NB4 (cell line): ENCODE data around the gene DPYSL4.

Experiments used
- DNase-seq: peaks from one replicate; pipeline ENCODE4 v3.0.0; 2010; ENCODE audit warnings: low read depth
- H3K4me3 ChIP-seq: one replicate; pipeline ENCODE4 v1.5.1; 2011; ENCODE audit warnings: mild to moderate bottlenecking, low read depth, low read length, moderate library complexity
- CTCF ChIP-seq: IDR thresholded peaks from one replicate; pipeline ENCODE4 v1.5.1; 2012; ENCODE audit warnings: low read depth, low read length
- MYC ChIP-seq: IDR thresholded peaks from 2 replicates; pipeline ENCODE4 v1.6.1; 2011; ENCODE audit warnings: low read depth, low read length
- POLR2A ChIP-seq: IDR thresholded peaks from 2 replicates; pipeline ENCODE4 v1.6.1; 2011; ENCODE audit warnings: mild to moderate bottlenecking; ENCODE audit not compliant: insufficient read length; ENCODE audit errors: extremely low read depth
- TF ChIP-seq, protein P1 (sequence below): IDR thresholded peaks from 2 replicates; pipeline ENCODE4 v1.6.1; 2011; ENCODE audit warnings: low read depth, low read length

Gene DPYSL4

DNA sequence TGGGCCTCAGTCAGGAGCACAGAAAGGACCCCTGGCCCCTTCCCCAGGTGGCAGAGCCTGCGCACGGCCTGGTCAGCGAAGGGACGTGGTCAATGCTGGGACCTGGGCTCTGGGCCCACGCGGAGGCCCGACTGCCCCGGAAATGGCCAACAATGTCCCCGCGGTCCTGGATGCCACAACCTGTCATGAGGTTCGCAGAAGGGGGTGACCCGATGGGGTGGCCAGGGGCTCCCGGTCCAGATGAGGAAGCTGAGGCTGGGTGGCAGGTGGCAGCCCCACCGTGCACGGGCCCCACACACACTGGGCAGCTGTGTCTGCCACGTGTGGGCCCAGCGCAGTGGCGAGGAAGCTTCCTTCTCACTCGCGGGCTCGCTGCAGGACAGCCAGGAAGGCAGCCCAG lies 49.4 kb downstream of the DPYSL4 start:
- DNase-seq = no peak
- no peak overlapping the region for H3K4me3 ChIP-seq
- TF ChIP-seq CTCF (no peak), POLR2A (no peak), MYC (no peak)
- TF ChIP-seq, protein P1, sequence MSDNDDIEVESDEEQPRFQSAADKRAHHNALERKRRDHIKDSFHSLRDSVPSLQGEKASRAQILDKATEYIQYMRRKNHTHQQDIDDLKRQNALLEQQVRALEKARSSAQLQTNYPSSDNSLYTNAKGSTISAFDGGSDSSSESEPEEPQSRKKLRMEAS = no peak

- H3K4me3 ChIP-seq = no peak overlapping the region
- TF ChIP-seq MYC (no peak), POLR2A (no peak)
- TF ChIP-seq, protein P1 = no peak
- no peak for DNase-seq
Measured at GRCh38 chr10:132236881-132237280, 50.1 kb downstream of the DPYSL4 start.

DNA sequence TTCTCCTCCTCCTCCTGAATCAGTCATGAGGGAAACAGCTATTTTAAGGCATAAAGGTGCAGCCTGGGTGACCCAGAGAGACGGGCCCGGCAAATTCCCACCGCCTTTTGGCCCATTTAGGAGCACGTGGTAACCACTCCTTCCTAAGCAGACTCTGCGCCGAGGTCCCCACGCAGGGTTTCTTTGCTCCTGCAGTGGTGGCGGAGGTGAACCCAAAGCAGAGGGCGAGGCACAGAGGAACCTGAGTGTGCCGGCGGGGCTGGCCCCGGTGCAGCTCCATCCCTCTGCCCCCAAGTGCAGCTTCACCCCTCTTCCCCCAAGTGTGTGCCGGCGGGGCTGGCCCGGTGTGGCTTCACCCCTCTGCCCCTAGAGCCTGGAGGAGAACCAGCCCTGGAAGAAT lies 50.6 kb downstream of the DPYSL4 start:
- DNase-seq = no peak
- TF ChIP-seq MYC (no peak), POLR2A (no peak), CTCF (no peak)
- TF ChIP-seq, protein P1 = no peak
- no peak overlapping the region for H3K4me3 ChIP-seq

DNA sequence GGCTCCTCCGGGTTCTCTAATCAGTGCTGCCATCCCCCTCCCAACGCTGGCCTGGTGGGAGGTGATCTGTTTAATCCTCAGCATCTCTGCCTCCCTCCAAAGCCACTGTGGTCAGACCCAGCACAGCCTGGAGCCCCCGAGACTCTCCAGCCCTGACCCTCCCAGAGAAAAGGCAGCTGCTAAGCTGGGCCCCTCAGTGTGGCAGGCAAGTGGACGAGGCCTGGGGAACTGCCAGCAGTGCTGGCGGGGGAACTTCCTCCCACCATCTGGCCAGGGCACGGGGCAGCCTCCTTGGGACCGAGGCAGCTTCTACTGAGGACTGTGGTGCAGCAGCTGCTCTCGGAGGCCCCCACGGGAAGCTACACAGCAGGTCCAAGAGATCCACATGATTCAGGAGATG lies 51.1 kb downstream of the DPYSL4 start:
- DNase-seq = no peak
- H3K4me3 ChIP-seq = no peak overlapping the region

DNA sequence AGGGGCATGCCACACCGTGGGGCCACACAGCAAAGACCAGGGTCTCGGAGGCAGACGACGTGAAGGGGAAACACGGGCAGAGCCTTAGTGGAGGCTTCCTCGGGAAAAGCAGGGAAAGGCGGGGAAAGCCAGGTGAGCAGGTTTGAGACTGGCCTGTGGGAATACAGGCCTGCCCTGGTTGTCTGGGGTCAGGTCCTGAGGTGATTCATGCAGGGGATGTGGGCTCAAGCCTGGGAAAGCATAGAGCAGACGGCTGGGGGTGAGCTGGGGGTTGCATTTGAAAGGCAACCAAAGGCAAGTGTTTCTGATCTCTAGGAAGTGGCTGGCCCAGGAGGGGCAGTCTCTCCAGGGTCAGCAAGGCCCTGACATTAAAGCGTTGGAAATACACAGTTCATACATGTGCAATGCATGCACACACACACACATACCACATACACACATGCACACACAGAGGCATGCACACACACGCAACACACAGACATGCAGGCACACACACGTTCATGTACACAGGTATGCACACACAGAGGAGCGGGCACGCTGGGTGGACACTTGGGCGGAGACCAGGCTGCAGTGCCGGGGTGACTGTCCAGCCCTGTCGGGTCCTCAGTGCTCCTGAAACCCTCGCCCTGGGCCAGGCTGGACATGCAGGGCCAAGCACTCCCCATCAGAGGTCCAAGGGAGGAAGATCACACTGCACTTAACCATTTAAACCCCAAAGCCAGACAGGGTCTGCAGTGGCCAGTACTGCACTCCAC lies 51.8 kb downstream of the DPYSL4 start:
- TF ChIP-seq, protein P1 = no peak
- TF ChIP-seq MYC (no peak), POLR2A (no peak), CTCF (no peak)
- DNase-seq = no peak
- H3K4me3 ChIP-seq = no peak overlapping the region

More for the DNA sequence above, 51.1 kb downstream of the DPYSL4 start:
- TF ChIP-seq, protein P1 = no peak
- TF ChIP-seq MYC = no peak
- no peak for TF ChIP-seq CTCF
- no peak for TF ChIP-seq POLR2A

DNA sequence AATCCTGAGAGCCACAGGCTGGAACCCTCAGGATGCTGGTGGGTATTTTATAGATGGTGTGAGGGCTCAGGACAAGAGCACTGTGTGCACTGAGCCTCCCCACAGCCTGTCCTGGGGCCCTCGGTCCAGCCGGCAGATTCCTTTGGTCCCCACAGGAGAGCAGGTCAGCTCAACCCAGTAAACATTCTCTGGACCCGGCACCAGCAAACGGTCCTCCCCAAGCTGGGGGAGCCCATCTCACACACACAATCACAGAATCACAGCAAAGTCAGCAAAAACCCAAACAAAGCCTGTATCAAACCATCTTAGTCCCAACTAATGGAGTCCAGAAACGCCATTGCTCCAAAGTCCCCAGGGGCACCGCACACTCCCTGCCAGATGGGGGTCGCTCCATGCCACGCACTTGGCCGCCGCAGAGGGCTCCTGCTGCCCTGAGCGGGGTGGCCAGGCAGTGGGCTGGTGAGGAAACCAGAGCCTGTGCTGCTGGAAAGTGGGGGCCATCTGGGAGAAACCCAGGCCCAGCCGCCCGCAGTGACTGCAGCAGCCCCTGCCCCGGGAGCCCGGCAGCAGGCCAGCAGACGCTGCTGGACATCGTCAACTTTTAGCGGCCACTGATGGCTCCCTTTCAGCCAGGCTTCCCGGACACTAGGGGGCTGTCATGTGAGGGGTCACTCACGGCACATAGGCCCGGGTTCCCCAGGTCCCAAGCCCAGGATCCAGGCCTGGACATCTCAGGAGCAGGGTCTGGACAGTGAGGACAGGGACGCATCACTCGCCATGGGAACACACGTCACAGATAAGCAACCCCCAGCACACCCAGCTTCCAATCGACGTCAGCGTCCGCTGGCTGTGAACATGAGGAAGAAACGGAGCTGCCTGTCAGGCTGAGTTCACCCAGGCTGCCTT lies 52.6 kb downstream of the DPYSL4 start:
- no peak overlapping the region for H3K4me3 ChIP-seq
- no peak for TF ChIP-seq MYC
- TF ChIP-seq CTCF = no peak
- TF ChIP-seq POLR2A = no peak
- TF ChIP-seq, protein P1 = no peak
- DNase-seq = no peak
